NCI-H510A (cell line): ENCODE measurements around the gene CARMIL3.
A peak's percentile ranks its signal among the peaks of the same experiment; 100 is the strongest.

Source experiments
- DNase-seq: peaks from one replicate; lab custom pipeline; 2025; lab: John Stamatoyannopoulos, UW

CARMIL3 gene

DNA sequence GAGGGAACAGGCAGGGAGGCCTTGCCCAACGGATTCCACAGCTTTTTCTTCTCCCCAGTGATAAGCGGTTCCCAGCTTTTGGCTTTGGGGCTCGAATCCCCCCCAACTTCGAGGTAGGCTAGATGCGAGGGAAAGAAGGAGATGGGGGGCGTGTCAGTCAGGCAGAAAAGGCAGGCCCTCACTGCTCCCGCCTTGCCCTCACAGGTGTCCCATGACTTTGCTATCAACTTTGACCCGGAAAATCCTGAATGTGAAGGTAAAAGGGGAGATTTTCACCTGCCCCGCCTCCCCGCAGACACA lies 24.4 kb downstream of the CARMIL3 start:
- no peak for DNase-seq

DNA sequence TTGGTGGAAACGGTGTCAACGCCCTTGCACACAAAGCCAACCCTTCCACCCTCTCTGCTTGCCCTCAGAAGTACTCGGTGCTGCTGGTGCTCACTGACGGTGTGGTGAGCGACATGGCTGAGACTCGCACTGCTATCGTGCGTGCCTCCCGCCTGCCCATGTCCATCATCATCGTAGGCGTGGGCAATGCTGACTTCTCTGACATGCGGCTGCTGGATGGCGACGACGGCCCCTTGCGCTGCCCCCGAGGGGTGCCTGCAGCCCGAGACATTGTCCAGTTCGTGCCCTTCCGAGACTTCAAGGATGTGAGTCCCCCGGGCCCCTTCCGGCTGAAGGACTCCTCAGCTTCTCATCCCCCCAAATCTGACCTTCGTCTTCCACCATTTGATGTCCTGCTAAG lies 25.3 kb downstream of the CARMIL3 start:
- DNase-seq: no peak

DNA sequence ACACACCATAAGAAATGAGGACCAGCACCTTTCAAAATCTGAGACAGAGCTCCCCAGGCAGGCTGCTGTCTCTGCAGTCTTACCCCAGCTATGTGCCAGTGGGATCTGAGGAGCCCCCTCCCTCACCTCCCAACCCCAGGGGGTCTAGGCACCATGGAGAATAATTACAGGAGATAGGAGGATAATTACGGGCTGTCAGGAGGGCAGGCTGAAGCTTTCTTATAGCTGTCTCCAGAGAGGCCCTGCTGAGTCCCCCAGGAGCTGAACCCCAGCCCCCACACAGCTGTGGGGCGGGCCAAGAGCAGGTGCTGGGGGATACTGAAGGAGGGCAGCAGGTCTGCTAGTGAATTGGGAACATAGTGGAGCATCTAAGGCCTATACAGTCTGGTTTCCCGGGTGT lies 26.3 kb downstream of the CARMIL3 start:
- DNase-seq: no peak

DNA sequence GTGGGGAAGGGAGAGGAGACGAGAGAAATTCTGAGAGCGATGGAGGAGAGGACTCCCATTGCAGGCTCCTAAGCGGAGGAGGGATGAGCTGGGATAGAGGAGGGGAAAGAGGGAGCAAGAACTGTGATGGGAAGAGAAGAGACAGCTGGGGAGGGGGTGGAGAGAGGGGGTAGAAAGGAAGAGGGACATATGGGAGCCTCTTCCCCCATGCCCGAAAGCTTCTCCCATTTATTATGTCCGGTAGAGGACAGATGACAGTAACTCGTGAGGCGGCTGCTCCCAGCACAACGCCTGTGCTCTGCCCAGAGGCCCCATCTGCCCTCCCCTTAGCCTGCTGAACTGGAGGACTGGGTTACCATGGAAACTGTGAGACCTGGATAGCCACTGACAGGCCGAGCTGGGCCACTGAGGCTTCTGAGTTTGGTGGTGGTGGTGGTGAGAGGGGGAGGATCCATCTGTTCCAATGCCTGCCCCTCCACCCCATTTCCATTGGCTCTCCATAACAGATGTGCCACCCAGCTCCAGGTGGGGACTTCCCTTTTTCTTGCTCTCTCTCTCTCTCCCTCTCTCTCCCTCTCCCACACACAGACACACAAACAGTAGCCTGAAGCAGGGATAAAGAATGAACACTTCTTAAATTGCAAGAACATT lies 27.8 kb downstream of the CARMIL3 start:
- DNase-seq: no peak

DNA sequence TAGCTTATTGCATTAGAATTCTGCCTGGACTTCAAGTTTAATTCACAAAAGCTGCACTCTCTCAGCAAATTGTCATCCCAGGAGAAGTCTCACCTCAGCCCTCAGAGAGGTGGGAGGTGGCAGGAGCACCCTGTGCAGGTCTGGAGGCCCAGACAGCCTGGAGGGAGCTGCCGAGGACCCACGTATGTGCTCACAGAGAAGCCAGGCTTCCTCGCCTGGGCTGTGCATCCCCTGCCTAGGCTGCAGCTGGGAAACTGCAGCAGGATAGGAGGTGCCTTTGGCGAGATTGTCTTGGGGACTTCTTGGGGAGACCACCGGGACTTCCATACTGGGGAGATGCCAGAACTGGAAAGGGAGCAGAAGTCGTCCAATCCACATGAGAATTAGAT lies 28.3 kb downstream of the CARMIL3 start:
- DNase-seq: no peak

DNA sequence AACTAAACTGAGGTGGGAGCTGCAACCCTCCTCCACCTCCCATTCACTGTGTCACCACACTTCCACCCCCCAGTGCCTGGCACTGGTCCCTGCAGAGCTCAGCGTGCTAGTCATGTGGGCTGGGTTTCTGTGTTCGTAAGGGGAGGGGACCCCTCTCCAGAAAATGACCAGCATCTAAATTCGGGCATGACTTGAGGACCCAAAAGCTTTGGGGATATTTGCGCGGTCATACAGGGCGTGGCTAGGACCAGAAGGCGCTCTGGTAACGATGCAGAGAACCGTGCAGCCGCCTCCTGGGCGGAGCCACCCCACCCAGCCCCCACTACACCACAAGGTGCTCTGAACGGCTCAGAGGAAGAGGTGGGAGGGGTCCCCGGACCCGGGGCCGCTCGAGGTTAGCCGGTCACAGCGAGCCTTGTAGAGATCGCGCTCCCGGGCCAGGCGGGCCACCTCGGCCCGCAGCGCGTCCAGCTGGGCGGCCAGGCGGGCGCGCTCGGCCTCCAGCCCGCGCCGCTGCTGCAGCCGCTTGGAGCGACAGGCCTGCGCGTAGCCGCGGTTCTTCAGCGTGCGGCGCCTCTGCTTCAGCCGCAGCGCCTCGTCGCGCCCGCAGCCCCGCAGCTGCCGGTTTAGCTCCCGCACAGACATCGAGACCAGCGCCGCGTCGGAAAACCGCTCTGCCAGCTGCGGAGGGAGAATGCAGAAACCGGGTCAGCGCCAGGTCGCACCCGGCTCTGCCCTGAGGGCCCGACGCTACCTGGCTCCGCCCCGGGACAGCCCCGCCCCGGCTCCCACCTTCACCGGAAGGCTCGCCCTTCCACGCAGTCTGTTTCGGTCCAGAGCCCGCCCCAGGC lies 29.3 kb downstream of the CARMIL3 start:
- peak; percentile 64 for DNase-seq

DNA sequence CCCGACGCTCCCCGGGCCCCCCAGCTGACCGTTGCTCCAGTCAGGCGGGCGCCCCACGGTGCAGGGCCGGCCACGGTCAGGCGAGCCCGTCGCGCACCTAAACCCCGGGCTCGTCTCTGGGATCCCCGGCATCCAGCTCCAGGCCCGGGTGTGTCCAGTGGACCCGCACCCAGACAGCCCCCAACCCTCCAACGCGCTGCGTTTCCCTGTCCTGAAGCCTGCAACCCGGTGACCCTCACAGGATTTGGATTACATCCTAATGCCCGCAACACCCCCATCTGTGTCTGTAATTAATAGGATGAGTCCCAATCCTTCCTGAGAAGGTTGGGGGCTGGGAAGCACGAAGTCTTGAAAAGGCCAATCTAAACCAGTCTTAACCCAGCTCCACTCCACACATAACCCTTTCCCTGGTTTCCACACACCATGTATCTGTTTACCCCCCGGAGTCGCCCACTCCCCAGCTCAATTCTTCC lies 30.0 kb downstream of the CARMIL3 start:
- no peak for DNase-seq

DNA sequence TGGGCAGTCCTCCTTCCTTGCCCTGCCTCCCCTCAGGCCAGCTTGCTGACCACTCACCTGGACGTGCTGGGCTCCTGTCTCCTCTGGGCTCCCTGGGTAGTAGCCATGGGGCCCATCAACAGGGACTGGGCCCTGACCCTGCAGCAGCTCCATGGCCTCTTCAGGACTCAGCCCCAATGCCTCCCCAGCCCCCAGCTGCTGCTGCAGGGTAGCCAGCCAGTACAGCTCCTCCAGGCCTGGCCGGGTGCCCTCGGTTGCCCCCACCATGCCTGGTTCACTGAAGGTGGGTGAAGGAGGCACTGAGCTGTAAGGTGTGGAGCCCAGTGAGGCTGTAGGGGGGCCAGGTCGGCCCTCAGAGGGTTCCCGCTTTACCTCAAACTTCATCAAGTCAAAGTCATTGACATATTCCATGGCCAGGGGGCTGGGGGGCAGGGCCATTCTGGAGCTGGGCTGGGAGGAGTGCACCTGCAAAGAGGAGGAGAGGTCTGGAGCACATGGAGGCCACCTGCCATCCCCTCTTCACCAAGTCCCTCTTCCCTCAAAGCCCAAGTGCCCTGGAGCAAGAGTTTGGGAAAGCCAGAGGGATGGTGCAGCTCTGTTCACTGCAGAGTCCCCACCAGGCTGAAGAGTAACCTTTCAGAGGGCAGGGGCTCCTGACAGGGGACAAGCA lies 30.7 kb downstream of the CARMIL3 start:
- no peak for DNase-seq

DNA sequence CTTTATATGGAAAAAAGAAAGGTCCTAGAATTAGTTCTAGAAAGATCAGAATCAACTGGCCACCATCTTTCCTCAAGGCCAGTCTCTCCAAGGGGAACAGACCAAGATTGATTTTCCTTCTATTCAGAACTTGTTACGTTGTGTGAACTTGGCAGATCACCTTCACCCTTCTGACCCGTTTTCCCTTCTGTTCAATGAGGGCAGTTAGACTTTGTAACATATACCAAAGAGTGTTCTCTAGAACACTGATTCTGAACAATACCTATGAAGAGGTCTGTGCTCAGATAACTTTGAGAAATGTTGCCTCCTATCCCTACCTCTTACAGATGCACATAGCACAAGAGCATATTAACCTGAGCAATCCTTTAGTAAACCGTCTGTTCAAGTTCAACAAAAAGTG lies 31.7 kb downstream of the CARMIL3 start:
- no peak for DNase-seq

DNA sequence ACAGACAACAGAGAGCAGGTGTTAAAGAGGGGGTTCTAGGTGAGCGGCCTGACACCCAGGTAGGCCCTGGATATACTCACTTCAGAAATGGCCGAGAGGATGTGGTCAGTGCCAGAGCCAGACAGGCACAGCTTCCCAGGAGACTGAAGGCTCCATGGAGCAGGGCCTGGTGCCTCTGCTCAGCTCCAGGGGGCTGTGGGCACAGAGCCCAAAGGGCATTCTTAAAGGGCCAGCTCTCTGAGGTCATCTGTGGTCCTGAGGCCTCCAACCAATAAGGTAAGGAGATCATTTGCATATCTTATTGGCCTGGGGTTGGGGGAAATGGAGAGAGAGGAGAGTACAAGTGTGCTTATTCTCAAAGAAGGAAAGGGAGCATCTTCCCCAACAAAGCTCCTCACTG lies 32.6 kb downstream of the CARMIL3 start:
- no peak for DNase-seq

DNA sequence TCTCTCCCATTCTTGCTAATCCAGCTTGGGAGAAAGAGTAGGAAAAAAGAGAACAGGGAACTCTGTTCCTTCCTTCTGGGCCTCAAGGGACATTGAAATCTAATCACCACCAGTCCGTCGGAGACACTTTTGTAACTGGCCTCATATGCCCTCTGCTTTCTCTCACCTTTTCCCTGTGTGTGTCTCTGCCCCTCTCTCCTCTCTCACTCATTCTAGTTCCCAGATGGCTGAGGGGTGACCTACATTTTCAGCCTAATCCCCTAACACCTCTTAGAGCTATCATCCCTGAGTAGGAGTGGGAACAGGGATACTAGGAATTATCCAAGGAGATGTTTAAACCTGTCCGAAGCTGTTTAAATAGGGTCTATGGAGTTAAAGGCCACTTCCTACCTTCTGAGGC lies 33.4 kb downstream of the CARMIL3 start:
- DNase-seq: no peak

DNA sequence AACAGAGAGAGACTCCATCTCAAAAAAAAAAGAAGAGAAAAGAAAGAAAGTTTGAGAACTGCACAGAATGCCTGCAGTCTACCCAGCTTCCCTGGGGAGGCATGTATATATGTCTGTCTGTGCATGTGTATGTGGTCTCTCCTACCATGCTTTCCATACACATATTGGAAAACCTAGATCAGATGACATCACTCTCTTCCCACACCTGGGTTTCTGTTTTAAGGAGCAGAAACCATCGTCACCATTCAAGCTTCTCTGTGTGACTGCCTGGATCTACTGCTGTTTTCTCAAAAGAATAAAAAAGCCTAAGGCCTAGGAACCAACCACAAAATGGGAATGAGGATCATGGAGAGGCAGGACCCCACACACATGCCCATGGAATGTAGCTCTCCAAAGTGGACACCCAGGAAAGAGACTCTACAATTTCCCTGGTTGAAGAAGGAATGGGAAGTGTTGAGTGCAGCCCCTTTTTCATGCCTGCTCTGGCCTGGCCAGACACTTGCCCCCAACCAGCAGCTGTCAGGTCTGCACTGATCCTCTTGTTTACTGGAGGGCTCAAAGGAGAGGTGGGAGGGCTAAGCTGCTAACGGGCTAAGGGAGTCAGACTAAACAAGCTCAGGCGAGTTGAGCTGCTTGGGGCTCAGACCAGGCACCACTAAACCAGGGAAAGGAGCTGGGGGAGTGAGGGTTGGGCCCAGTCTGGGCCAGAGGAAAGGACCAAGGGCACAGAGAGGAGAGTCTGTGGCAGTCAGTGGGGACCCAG lies 34.6 kb downstream of the CARMIL3 start:
- no peak for DNase-seq

DNA sequence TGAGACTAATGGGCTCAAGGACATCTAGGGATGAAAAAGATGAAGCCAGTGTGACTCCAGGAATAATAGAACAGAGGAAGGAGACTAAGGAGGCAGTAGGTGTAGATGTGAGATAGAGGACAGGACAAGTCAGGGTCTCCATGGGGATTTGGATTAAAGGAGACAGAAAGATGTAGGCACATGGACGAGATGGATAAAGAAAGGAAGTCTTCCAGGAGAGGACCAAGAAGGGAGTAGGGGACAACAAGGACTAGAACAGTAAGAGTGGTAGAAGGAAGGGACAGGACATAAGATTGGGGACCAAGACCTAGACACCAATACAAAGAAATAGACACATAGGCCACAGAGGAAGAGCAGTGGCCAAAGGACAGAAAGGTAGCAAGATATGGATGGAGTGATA lies 35.2 kb downstream of the CARMIL3 start:
- DNase-seq: no peak

DNA sequence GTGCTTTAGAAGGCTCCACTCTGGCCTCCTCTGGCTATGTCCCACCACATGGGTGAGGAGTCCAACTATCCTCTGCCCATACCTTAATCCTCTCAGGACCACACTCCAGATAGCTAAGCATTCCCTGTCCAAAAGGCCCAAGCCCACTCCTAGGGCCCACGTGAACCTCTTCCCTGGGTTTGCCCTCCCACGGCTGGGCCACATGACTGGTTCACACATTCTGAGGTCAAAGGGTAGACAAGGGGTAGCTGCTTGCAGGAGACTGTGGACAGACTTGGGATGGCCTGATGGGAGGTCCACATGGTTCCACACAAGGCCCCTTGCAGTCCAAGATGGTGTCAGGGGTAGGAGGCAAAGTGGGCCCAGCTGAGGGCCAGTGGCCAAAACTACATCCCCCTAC lies 36.3 kb downstream of the CARMIL3 start:
- DNase-seq: no peak

DNA sequence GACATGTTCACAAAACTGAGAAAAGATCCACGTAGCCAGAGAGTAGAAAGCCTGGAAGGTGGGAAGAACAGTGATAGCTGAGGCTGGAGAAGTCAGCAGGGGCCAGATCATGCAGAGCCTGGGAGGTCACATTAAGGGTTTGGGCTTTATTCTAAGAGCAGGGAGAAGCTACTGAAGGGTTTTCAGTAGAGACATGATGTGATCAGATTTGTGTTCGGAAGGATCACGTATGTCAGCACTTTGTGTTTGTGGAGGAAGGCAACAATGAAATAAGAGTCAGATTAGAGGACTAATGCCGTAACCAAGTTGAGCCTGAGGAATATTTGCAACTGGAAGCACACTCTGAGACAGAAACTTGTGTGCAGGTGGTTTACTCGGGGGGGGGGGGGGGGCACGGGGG lies 38.1 kb downstream of the CARMIL3 start:
- no peak for DNase-seq

DNA sequence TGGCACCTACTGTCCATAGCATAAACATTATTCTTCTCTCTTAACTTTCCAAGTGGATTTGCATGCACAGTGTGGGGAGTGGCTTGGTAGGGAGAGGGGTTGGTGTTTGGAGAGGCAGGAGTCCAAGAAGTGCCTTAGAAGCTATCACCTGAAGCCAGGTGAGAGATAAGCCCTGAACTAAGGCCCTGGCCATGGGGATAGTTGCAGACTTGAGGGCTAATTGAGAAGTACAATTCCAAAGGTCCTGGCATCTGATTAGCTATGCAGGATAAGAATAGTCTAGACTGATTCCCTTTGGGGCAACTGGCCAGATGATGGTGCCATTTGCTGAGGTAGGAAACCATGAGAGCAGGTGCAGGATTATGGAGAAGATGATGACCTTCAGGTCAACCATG lies 40.3 kb downstream of the CARMIL3 start:
- no peak for DNase-seq

DNA sequence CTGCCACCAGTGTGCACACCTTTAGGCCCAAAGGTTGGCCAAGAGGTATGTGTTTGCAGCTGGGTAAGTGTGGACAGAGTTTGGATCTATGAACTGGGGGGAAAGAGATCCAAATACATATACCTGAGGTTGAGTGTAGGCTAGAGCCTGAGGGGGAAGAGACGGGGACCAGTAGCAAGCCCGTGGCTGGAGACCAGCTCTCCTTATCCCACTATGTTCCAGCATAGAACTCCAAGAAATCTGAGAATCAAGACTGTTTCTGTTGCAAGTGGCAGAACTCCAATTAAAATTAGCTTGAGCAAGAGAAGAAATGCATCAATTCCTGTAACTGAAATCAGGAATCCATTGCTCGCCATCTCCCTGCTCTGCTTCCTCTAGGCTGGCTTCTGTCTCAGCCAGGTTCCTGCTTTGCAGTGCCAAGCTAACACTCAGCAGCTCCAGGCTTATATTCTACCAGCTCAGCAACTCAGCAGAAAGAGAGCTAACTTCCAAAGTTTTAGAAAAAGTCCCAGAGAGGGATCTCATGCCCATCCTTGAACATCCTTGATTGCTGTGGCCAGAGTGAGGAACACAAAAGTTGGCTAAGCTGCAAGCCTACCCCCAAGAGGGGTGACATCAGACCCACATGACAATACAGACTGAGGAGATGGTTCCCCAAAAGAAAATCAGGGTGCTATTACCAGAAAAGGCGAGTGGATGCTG lies 40.8 kb downstream of the CARMIL3 start:
- DNase-seq: no peak

DNA sequence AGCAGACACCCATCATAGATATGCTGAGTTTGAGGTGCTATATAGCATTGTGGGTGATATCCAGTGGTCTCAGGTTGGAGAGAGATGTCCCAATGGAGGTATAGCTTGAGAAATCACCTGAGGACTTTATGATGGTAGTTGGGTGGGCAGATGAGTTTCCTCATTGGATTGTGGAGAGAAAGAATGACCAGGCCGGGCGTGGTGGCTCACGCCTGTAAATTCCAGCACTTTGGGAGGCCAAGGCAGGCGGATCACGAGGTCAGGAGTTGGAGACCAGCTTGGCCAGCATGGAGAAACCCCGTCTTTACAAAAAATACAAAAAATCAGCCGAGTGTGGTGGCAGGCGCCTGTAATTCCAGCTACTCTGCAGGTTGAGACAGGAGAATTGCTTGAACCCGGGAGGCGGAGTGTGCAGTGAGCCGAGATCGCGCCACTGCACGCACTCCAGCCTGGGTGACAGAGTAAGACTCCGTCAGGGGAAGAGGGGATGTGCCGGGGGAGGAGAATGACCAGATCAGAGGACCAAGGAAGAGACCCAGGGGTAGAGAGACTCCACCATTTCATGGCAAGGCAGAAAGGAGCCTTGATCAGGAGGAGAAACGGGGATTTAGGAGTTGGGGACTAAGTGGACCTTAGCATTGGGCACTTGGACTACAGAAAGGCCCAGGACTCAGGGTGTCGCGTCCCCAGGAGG lies 41.5 kb downstream of the CARMIL3 start:
- DNase-seq: no peak

DNA sequence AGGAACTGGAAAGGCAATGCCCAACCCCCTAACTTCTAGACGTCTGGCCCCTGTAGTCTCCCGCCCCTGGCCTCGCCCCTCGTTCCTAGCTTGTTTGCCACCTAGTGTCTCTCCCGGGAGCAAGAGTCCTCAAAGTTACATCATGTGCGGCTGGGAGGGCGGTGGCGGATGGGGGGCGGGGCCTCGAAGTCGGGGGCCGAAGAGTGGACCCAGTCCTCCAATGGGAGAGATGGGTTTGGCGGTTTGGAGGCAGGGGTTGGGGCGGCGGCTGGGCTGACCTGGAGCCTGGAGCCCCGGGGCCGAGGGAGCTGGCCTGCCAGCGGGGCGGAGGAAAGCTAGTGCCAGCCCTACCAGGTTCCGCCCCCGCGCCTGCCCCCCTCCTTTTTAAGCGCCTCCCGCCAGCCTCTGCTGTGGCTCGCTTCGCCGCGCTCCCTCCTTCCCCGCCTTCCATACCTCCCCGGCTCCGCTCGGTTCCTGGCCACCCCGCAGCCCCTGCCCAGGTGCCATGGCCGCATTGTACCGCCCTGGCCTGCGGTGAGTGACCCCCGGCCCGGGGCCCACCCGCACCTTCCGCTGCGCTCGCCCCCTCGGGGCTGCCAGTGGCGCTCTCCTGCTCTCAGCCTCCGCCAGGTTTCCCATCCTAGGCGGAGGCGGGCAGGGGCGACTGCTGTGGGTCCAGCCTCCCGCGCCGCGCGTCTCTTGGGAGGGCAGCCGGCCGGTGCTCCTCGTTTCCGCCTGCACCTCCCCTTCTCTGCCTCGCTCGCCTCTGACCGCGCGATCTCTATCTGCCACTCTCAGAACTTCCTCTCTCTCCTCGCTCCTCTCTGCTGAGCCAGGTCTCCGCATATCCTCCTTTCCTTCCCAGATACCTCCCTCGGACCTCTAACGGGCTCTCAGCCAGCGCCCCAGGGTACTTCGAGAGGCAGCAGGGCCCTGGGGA lies 42.4 kb downstream of the CARMIL3 start, which contains the start of gene PCK2:
TSS of gene PCK2 (plus strand) at position 411 of the 940 bp plus-strand sequence. CDS start at position 506, 95 bp downstream.
- DNase-seq: peak; percentile 93

DNA sequence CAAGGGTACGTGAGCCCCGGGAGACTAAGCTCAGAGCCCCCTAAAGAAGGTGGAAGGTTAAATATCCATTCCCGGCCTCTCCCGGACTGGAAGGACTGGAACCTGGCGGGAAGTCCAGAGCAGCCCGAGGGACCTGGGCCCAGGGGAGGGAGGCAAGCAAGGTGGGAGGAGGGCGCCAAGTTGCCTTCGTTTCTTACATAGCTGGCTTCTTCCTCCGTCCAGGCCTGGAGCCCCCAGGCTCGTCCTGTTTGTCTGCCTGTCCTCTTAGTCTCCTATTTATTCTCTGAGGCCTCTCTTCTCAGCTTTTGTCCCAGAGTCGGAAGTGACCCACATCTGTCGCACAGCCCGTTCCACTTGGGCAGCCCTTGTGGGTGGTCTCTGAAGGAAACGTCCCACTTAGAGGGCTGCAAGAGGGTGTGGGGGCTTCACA lies 43.0 kb downstream of the CARMIL3 start:
- DNase-seq: no peak
